Liver (tissue), 9 donors: ENCODE measurements around the gene FAM107A. TPM values are rescaled to one million over a fixed set of nuclear protein-coding genes. Genes with fewer than 3 reads are reported as not detected.
A peak's percentile ranks its signal among the peaks of the same experiment; 100 is the strongest.

Source experiments
- DNase-seq: peaks from one replicate; pipeline ENCODE4 v3.0.0-alpha.2; 2017; ENCODE audit warnings: low spot score
- H3K27ac ChIP-seq, 2 donors: one replicate each; pipeline ENCODE4 v1.7.0; 2013; ENCODE audit warnings: inconsistent platforms in 2 of 2, low read length in 2 of 2, control low read depth in 1 of 2, low read depth in 1 of 2, mild to moderate bottlenecking in 1 of 2
- H3K27me3 ChIP-seq, 4 donors: one replicate each; pipeline versions ENCODE4 v1.6.1 to v1.7.0; 2013; ENCODE audit warnings: low read length in 3 of 4, inconsistent platforms in 1 of 4, mild to moderate bottlenecking in 1 of 4, moderate library complexity in 1 of 4; ENCODE audit not compliant: control insufficient read depth in 4 of 4, insufficient read depth in 4 of 4
- H3K36me3 ChIP-seq, 4 donors: one replicate each; pipeline versions ENCODE4 v1.6.1 to v1.7.0; 2013; ENCODE audit warnings: low read length in 3 of 4, mild to moderate bottlenecking in 3 of 4, low read depth in 1 of 4, moderate library complexity in 1 of 4; ENCODE audit not compliant: control insufficient read depth in 4 of 4, insufficient read depth in 3 of 4
- H3K4me1 ChIP-seq, 4 donors: one replicate each; pipeline versions ENCODE4 v1.6.1 to v1.7.0; 2013; ENCODE audit warnings: low read length in 3 of 4, mild to moderate bottlenecking in 3 of 4, moderate library complexity in 1 of 4; ENCODE audit not compliant: control insufficient read depth in 4 of 4, insufficient read depth in 4 of 4
- H3K4me3 ChIP-seq, 3 donors: one replicate each; pipeline versions ENCODE4 v1.6.1 to v1.7.0; 2013; ENCODE audit warnings: low read length in 3 of 3, control low read depth in 1 of 3, low read depth in 1 of 3, mild to moderate bottlenecking in 1 of 3
- H3K9ac ChIP-seq, 2 donors: one replicate each; pipeline ENCODE4 v1.7.0; 2013; ENCODE audit warnings: low read length in 2 of 2, mild to moderate bottlenecking in 2 of 2, moderate library complexity in 2 of 2, control low read depth in 1 of 2, low read depth in 1 of 2
- H3K9me3 ChIP-seq, 4 donors: one replicate each; pipeline versions ENCODE4 v1.6.1 to v1.7.0; 2013; ENCODE audit warnings: low read length in 3 of 4; ENCODE audit not compliant: control insufficient read depth in 4 of 4
- ATF3 ChIP-seq: IDR thresholded peaks from 2 replicates; pipeline ENCODE4 v1.6.1; 2016; ENCODE audit warnings: antibody characterized with exemption
- FOXA1 ChIP-seq: IDR thresholded peaks from 2 replicates; pipeline ENCODE4 v1.6.1; 2016; ENCODE audit warnings: antibody characterized with exemption
- FOXA2 ChIP-seq: IDR thresholded peaks from 2 replicates; pipeline ENCODE4 v1.6.1; 2016; ENCODE audit warnings: antibody characterized with exemption
- GABPA ChIP-seq, 2 donors: IDR thresholded peaks in 1 of 2; conservative IDR thresholded peaks in 1 of 2; 2 replicates each; pipeline ENCODE4 v1.6.1; 2016; ENCODE audit warnings: antibody characterized with exemption in 2 of 2, mild to moderate bottlenecking in 1 of 2, moderate library complexity in 1 of 2
- HNF4A ChIP-seq, 2 donors: conservative IDR thresholded peaks; 2 replicates each; pipeline ENCODE4 v1.6.1; 2016; ENCODE audit warnings: antibody characterized with exemption in 2 of 2, mild to moderate bottlenecking in 2 of 2
- HNF4G ChIP-seq: IDR thresholded peaks from 2 replicates; pipeline ENCODE4 v1.6.1; 2016; ENCODE audit warnings: antibody characterized with exemption
- JUND ChIP-seq, 2 donors: IDR thresholded peaks; 2 replicates each; pipeline ENCODE4 v1.6.1; 2016; ENCODE audit warnings: antibody characterized with exemption in 2 of 2
- MAX ChIP-seq: IDR thresholded peaks from 2 replicates; pipeline ENCODE4 v1.6.1; 2016; ENCODE audit warnings: antibody characterized with exemption
- NR2F2 ChIP-seq: IDR thresholded peaks from 2 replicates; pipeline ENCODE4 v1.6.1; 2016; ENCODE audit warnings: antibody characterized with exemption
- RAD21 ChIP-seq, 2 donors: IDR thresholded peaks; 2 replicates each; pipeline ENCODE4 v1.6.1; 2016; ENCODE audit warnings: antibody characterized with exemption in 2 of 2, mild to moderate bottlenecking in 2 of 2
- REST ChIP-seq: IDR thresholded peaks from 2 replicates; pipeline ENCODE4 v1.6.1; 2016; ENCODE audit warnings: antibody characterized with exemption, mild to moderate bottlenecking
- RXRA ChIP-seq, 2 donors: IDR thresholded peaks; 2 replicates each; pipeline ENCODE4 v1.6.1; 2017 to 2018; ENCODE audit warnings: antibody characterized with exemption in 2 of 2, mild to moderate bottlenecking in 1 of 2
- TAF1 ChIP-seq: conservative IDR thresholded peaks from 2 replicates; pipeline ENCODE4 v1.6.1; 2016; ENCODE audit warnings: antibody characterized with exemption, mild to moderate bottlenecking
- ZBTB33 ChIP-seq: IDR thresholded peaks from 2 replicates; pipeline ENCODE4 v1.6.1; 2016; ENCODE audit warnings: antibody characterized with exemption
- WGBS: extraction: QIAGEN DNeasy Blood & Tissue Kit; methylation state at CpG from one replicate; pipeline ENCODE4 v1.1.7; 2013; 5-methylcytosine and 5-hydroxymethylcytosine counted together
- polyA plus RNA-seq, 2 donors: library from polyadenylated mRNA; stranded (reverse) in 1 of 2; unstranded in 1 of 2; fragments of 200-250 nt in 1 of 2; fragments of >200 nt in 1 of 2; fragmentation: Nextera tagmentation in 1 of 2; extraction: Ambion mirVana in 1 of 2; gene quantifications; one replicate each; pipeline versions ENCODE4 v1.2.1 to v1.2.3, GENCODE V29; 2013 to 2015
- total RNA-seq, 2 donors: library from RNA; depleted of rRNA; stranded (reverse); fragments of >200 nt; gene quantifications; one replicate each; pipeline ENCODE4 v1.2.3, GENCODE V29; 2014
- donor health status: healthy.
- donor health status: healthy.
- donor health status: healthy.
- donor health status: healthy.
- donor health status: healthy.

The FAM107A gene
- total and polyA plus RNA-seq, 4 donors, result 0.05 to 4.7 (median 1.4) TPM

- H3K9ac ChIP-seq, result peak within 1 kb of the TSS; percentile 89 to 97
These were observed 40.4 kb downstream of the FAM107A start, which contains the start of gene ACOX2 for GRCh38 chr3:58536501-58537411. ACOX2 (minus strand) TSS chr3:58537190; CDS start chr3:58535106, 2,084 bp downstream.

GRCh38 chr3:58535531-58536500 is 41.4 kb downstream of the FAM107A start:
- peak overlapping the region; percentile 89 to 97 for H3K9ac ChIP-seq
- no peaks in the 10 kb centered on the region for H3K9me3 ChIP-seq
- peak overlapping the region in 2 of 3 donors; percentile 57 to 85 for H3K4me3 ChIP-seq
- peaks cover 10 to 14% (median 12%) of the 10 kb centered on the region in 4 donors for H3K36me3 ChIP-seq
- WGBS, result 5% methylated on average over 2 of the region's 2 CpGs
- DNase-seq, result no peak
- H3K27me3 ChIP-seq, result no peaks in the 10 kb centered on the region
- peak overlapping the region; percentile 83 to 86 for H3K27ac ChIP-seq
- H3K4me1 ChIP-seq, result peaks cover 12 to 83% (median 81%) of the 10 kb centered on the region in 4 donors
- TF ChIP-seq TAF1, result no peak
- TF ChIP-seq ZBTB33, result peak; percentile 90
- peak; percentile 66 for TF ChIP-seq REST
- TF ChIP-seq RXRA (IDR thresholded peaks at IDR 0.05), result peak; percentile 99
- TF ChIP-seq FOXA1, result peak; percentile 87
- TF ChIP-seq RAD21 (IDR thresholded peaks at IDR 0.05), result peak; percentile 47 to 62
- peak; percentile 75 to 97 for TF ChIP-seq JUND (IDR thresholded peaks at IDR 0.05)
- TF ChIP-seq ATF3, result peak; percentile 62
- peak in 1 of 2 donors; percentile 31 for TF ChIP-seq GABPA (IDR thresholded peaks at IDR 0.05 in 1 of 2, conservative IDR thresholded peaks at IDR 0.05 in 1 of 2)
- TF ChIP-seq MAX, result peak; percentile 95
- peak; percentile 87 for TF ChIP-seq FOXA2

More at GRCh38 chr3:58536501-58537411, 40.4 kb downstream of the FAM107A start, which contains the start of gene ACOX2:
- WGBS, result 16% methylated on average over 13 of the region's 13 CpGs
- H3K27me3 ChIP-seq, result no peaks in the 10 kb centered on the region
- DNase-seq, result no peak
- H3K4me3 ChIP-seq, result peak within 1 kb of the TSS; percentile 57 to 85 (median 65)
- TF ChIP-seq TAF1 (peak; percentile 21), RXRA (IDR thresholded peaks at IDR 0.05) (peak; percentile 41 to 64), NR2F2 (peak; percentile 73), REST (peak; percentile 33), RAD21 (IDR thresholded peaks at IDR 0.05) (peak in 1 of 2 donors; percentile 54), HNF4A (conservative IDR thresholded peaks at IDR 0.05) (peak; percentile 41 to 48), HNF4G (no peak), FOXA2 (no peak)
- H3K27ac ChIP-seq, result peak within 1 kb of the TSS; percentile 83 to 86
- H3K4me1 ChIP-seq, result peaks cover 12 to 74% (median 71%) of the 10 kb centered on the region in 4 donors
- no peaks in the 10 kb centered on the region for H3K9me3 ChIP-seq
- peaks cover 4 to 7% (median 6%) of the 10 kb centered on the region in 4 donors for H3K36me3 ChIP-seq
